Lung (tissue), 12 donors: ENCODE results near the gene ZBTB45. TPM values are rescaled to one million over a fixed set of nuclear protein-coding genes. Genes with fewer than 3 reads are reported as not detected.

ENCODE experiments used
- ATAC-seq: fragments of 200-7000 bp; cut with Tn5 transposase; one replicate; pipeline ENCODE4 v1.9.1; 2020; ENCODE audit warnings: moderate number of reproducible peaks; ENCODE audit not compliant: insufficient read depth, low FRiP score
- DNase-seq, 3 donors: peaks; one replicate each; pipeline ENCODE4 v3.0.0-alpha.2; 2013 to 2017
- H3K27ac ChIP-seq, 2 donors: one replicate each; pipeline ENCODE4 v1.5.1; 2013; ENCODE audit warnings: mild to moderate bottlenecking in 2 of 2, moderate library complexity in 2 of 2, control low read depth in 1 of 2, inconsistent platforms in 1 of 2, low read depth in 1 of 2, low read length in 1 of 2
- H3K27me3 ChIP-seq, 3 donors: one replicate each; pipeline ENCODE4 v1.5.1; 2013; ENCODE audit warnings: low read length in 2 of 3; ENCODE audit not compliant: control insufficient read depth in 3 of 3, insufficient read depth in 3 of 3
- H3K36me3 ChIP-seq, 4 donors: one replicate each; pipeline ENCODE4 v1.5.1; 2013; ENCODE audit warnings: low read length in 4 of 4, mild to moderate bottlenecking in 1 of 4, moderate library complexity in 1 of 4; ENCODE audit not compliant: control insufficient read depth in 4 of 4, insufficient read depth in 4 of 4
- H3K4me1 ChIP-seq, 5 donors: one replicate each; pipeline ENCODE4 v1.5.1; 2013; ENCODE audit warnings: low read length in 5 of 5, mild to moderate bottlenecking in 2 of 5, moderate library complexity in 1 of 5; ENCODE audit not compliant: control insufficient read depth in 5 of 5, insufficient read depth in 5 of 5
- H3K4me3 ChIP-seq: one replicate; pipeline ENCODE4 v1.5.1; 2013; ENCODE audit warnings: mild to moderate bottlenecking, control low read depth, moderate library complexity
- H3K9ac ChIP-seq, 2 donors: one replicate each; pipeline ENCODE4 v1.5.1; 2013; ENCODE audit warnings: low read length in 2 of 2, control low read depth in 1 of 2; ENCODE audit not compliant: insufficient read depth in 1 of 2
- H3K9me3 ChIP-seq, 4 donors: one replicate each; pipeline ENCODE4 v1.5.1; 2013; ENCODE audit warnings: low read length in 3 of 4, mild to moderate bottlenecking in 1 of 4, moderate library complexity in 1 of 4; ENCODE audit not compliant: control insufficient read depth in 4 of 4, insufficient read depth in 3 of 4
- WGBS, 2 donors: extraction: QIAGEN DNeasy Blood & Tissue Kit; methylation state at CpG; one replicate each; pipeline ENCODE4 v1.1.7; 2013; 5-methylcytosine and 5-hydroxymethylcytosine counted together
- polyA plus RNA-seq, 2 donors: library from polyadenylated mRNA; stranded (reverse); fragments of 200-250 nt; gene quantifications; one replicate each; pipeline ENCODE4 v1.2.1, GENCODE V29; 2013
- total RNA-seq, 2 donors: library from RNA; depleted of rRNA in 1 of 2; stranded (reverse); fragments of >200 nt in 1 of 2; gene quantifications; one replicate each; pipeline ENCODE4 v1.2.1, GENCODE V29; 2014 to 2021
- TF ChIP-seq, protein P1 (sequence below): IDR thresholded peaks from 2 replicates; pipeline ENCODE4 v1.5.1; 2012; ENCODE audit warnings: mild to moderate bottlenecking; ENCODE audit errors: control extremely low read depth, extremely low read depth
- donor health status: control.
- donor health status: control.
- donor health status: Bipolar disorder and iron deficiency.
- donor health status: healthy.
- donor health status: DM: yes; HTN: yes; CAD: no.

The ZBTB45 gene
- total and polyA plus RNA-seq, 4 donors: 6.0 to 20.2 (median 8.6) TPM

DNA sequence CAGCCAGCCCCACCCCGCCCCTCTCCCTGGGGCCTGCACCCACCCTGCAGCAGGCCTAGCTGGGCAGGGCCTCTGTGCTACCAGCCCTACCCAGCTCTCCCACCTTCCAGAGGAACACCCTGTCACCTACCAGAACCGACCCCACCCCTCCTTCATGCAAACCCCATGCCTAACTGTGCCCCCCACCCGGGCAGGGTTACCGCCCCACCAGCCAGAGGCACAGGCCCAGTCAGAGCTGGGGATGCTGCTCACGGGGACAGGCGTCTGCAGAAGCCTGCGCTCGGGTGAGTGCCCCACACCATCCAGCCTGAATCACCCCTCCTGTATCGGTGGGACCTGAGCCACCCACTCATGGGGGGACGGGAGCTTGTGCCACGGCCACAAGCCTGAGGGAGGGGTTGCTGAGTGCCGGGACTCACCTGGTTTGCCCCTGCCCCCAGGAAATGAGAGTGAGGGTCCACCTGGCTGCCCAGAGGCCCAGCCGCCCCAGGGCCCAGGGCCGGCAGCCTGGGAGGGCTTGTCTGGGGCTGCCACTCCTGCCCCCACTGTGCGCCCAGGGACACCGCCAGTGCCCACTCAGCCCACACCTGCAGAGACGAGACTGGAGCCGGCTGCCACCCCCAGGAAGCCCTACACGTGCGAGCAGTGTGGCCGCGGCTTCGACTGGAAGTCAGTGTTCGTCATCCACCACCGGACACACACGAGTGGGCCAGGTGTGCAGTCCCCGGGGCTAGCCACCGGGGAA is 39.7 kb downstream of the ZBTB45 start:
- Histone ChIP-seq H3K36me3 (peaks cover 0 to 21% (median 4%) of the 10 kb centered on the region in 4 donors), H3K4me1 (peaks cover 0 to 15% (median 5%) of the 10 kb centered on the region in 5 donors), H3K9me3 (no peaks in the 10 kb centered on the region), H3K27ac (no peak overlapping the region), H3K9ac (no peak overlapping the region), H3K4me3 (no peak overlapping the region), H3K27me3 (no peaks in the 10 kb centered on the region)
- no peak for ATAC-seq
- DNase-seq: no peak
- TF ChIP-seq, protein P1, sequence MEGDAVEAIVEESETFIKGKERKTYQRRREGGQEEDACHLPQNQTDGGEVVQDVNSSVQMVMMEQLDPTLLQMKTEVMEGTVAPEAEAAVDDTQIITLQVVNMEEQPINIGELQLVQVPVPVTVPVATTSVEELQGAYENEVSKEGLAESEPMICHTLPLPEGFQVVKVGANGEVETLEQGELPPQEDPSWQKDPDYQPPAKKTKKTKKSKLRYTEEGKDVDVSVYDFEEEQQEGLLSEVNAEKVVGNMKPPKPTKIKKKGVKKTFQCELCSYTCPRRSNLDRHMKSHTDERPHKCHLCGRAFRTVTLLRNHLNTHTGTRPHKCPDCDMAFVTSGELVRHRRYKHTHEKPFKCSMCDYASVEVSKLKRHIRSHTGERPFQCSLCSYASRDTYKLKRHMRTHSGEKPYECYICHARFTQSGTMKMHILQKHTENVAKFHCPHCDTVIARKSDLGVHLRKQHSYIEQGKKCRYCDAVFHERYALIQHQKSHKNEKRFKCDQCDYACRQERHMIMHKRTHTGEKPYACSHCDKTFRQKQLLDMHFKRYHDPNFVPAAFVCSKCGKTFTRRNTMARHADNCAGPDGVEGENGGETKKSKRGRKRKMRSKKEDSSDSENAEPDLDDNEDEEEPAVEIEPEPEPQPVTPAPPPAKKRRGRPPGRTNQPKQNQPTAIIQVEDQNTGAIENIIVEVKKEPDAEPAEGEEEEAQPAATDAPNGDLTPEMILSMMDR: no peak
- WGBS, 2 donors: 93% methylated on average over 28 of the region's 28 CpGs

DNA sequence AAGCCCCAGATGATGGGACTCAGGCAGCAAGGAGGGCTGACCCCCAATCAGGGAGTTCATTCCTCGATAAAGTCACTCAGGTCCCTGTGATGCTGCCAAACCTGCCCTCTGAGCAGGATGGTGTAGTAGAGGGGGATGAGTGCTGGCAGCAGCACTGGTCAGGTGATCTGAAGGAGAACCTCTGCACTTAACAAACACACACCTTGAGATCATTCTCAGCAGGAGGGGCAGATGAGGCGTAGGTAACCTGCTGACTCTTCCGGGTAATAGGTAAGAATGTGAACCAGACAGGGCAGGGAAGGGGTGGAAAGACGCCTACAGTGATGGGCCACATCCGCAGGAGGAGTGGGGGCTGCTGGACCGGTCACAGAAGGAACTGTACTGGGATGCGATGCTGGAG is 40.3 kb downstream of the ZBTB45 start:
- no peak overlapping the region for H3K27ac ChIP-seq
- no peak for ATAC-seq
- WGBS, 2 donors: 85 to 93% methylated on average over 7 of the region's 7 CpGs

DNA sequence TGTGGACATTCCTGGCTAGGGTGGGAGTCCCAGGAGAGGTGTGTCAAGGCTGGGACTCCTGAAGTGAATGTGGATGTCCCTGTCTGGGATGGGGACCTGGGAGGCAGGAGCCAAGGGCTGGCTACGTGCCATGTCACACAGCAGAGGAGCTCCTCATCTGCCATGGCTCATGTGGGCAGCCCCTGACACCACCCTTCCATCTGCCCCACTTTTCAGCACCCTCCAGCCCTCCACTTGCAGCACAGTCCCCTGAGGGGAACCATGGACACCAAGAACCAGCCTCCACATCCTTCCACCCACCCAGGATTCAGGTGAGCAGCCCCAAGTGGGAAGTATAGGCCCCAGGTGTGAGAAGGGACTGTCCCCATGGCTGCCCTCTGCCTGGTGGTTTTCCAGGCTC is 41.7 kb downstream of the ZBTB45 start:
- Histone ChIP-seq H3K4me3 (no peak overlapping the region), H3K9ac (no peak overlapping the region), H3K27me3 (no peaks in the 10 kb centered on the region), H3K4me1 (peaks cover 0 to 15% (median 5%) of the 10 kb centered on the region in 5 donors), H3K27ac (no peak overlapping the region), H3K36me3 (peaks cover 0 to 24% (median 11%) of the 10 kb centered on the region in 4 donors), H3K9me3 (no peaks in the 10 kb centered on the region)
- DNase-seq (no peak), ATAC-seq (no peak)
- TF ChIP-seq, protein P1: no peak
- WGBS, 2 donors: 100% methylated on average over 1 of the region's 1 CpG

More for the DNA sequence above, 40.3 kb downstream of the ZBTB45 start:
- peaks cover 0 to 21% (median 4%) of the 10 kb centered on the region in 4 donors for H3K36me3 ChIP-seq
- no peak overlapping the region for H3K4me3 ChIP-seq
- no peak overlapping the region for H3K9ac ChIP-seq
- H3K27me3 ChIP-seq: no peaks in the 10 kb centered on the region
- no peak for DNase-seq
- TF ChIP-seq, protein P1: no peak
- peaks cover 0 to 15% (median 5%) of the 10 kb centered on the region in 5 donors for H3K4me1 ChIP-seq
- no peaks in the 10 kb centered on the region for H3K9me3 ChIP-seq
